ENCODE measurements around the gene GRAMD2A.

Gene GRAMD2A

DNA sequence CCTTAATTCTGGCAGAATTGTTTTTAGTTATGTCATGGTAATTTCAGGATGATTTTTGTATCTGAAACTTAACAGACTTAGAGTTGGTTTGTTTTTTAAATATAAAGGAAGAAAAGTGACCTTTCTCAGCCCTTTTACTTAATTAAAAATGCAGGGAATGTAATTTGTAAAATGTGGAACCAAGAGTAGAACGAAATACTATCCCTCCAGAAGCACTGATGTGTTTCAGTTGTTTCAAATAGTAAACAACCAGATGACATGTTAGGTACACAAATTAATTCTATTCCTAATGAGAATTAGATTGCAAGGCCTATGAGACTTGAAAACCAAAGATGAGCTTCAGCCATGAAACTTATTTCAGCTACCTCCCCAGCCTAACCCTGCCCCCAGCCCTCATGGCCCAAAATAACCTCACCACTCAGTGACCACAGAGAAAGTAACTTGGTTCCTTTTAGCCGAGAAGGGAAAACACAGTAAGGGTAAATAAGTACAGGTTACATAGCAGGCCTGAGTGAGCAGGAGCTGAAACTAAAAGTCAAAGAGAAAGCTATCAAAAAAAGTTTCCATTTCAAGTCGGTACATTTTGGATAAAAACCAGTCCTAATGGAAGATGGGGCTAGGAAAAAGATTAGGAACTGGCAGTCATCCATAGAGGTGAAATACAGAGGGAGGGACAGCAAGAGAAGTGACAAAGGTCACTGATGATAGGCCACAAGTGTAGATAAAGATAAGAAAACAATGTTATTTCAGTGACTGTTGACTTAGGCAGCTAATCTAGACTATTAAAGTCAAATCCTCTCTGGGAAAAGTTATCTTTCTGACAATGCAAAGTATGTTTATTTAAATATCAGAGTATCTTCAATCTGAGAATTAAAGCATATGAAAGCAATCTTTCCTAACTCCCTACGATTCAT lies 56.2 kb downstream of the GRAMD2A start:
- TF ChIP-seq Cebpa-rat (IDR thresholded peaks at IDR 0.05), result no peak
- no peak overlapping the region for H3K4me3 ChIP-seq
- H3K27me3 ChIP-seq, result no peaks in the 10 kb centered on the region
- no peaks in the 10 kb centered on the region for H3K9me3 ChIP-seq
- no peak overlapping the region for H3K9ac ChIP-seq
- no peaks in the 10 kb centered on the region for H4K20me1 ChIP-seq
- peaks cover 13% of the 10 kb centered on the region for H3K4me1 ChIP-seq
- H3K27ac ChIP-seq, result no peak overlapping the region
- peaks cover 10% of the 10 kb centered on the region for H3K36me3 ChIP-seq
- H3K4me2 ChIP-seq, result peak overlapping the region; percentile 46

DNA sequence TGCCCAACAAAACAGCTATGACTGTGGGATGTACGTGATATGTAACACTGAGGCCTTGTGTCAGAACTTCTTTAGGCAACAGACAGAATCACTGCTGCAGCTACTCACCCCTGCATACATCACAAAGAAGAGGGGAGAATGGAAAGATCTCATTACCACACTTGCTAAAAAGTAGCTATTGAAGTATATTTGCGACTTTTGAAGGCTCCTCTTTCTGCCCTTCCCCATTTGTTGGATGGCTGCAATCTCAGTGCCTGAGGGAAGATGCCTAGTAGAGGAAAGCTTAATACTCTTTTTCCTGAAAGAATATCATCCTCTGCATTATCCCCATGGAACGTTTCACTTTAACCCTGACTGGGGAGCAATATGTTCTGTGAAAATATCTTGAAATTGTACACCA lies 57.5 kb downstream of the GRAMD2A start:
- Histone ChIP-seq H3K4me3 (no peak overlapping the region), H4K20me1 (no peaks in the 10 kb centered on the region), H3K27ac (no peak overlapping the region), H3K9ac (no peak overlapping the region), H3K4me2 (no peak overlapping the region), H3K4me1 (peaks cover 13% of the 10 kb centered on the region), H3K9me3 (no peaks in the 10 kb centered on the region), H3K27me3 (no peaks in the 10 kb centered on the region), H3K36me3 (peaks cover 10% of the 10 kb centered on the region)
- TF ChIP-seq Cebpa-rat (IDR thresholded peaks at IDR 0.05), result no peak

DNA sequence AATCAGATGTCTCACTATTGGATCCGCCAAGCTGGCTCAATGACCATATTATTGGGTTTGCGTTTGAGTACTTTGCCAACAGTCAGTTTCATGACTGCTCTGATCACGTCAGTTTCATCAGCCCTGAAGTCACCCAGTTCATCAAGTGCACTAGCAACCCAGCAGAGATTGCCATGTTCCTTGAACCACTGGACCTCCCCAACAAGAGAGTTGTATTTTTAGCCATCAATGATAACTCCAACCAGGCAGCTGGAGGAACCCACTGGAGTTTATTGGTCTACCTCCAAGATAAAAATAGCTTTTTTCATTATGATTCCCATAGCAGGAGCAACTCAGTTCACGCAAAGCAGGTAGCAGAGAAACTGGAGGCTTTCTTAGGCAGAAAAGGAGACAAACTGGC lies 57.9 kb downstream of the GRAMD2A start:
- no peak for TF ChIP-seq Cebpa-rat (IDR thresholded peaks at IDR 0.05)
- H3K27ac ChIP-seq, result no peak overlapping the region
- no peaks in the 10 kb centered on the region for H3K9me3 ChIP-seq
- H4K20me1 ChIP-seq, result no peaks in the 10 kb centered on the region
- H3K4me3 ChIP-seq, result no peak overlapping the region
- H3K36me3 ChIP-seq, result peaks cover 10% of the 10 kb centered on the region
- H3K4me2 ChIP-seq, result no peak overlapping the region
- H3K9ac ChIP-seq, result no peak overlapping the region
- peaks cover 13% of the 10 kb centered on the region for H3K4me1 ChIP-seq
- no peaks in the 10 kb centered on the region for H3K27me3 ChIP-seq

DNA sequence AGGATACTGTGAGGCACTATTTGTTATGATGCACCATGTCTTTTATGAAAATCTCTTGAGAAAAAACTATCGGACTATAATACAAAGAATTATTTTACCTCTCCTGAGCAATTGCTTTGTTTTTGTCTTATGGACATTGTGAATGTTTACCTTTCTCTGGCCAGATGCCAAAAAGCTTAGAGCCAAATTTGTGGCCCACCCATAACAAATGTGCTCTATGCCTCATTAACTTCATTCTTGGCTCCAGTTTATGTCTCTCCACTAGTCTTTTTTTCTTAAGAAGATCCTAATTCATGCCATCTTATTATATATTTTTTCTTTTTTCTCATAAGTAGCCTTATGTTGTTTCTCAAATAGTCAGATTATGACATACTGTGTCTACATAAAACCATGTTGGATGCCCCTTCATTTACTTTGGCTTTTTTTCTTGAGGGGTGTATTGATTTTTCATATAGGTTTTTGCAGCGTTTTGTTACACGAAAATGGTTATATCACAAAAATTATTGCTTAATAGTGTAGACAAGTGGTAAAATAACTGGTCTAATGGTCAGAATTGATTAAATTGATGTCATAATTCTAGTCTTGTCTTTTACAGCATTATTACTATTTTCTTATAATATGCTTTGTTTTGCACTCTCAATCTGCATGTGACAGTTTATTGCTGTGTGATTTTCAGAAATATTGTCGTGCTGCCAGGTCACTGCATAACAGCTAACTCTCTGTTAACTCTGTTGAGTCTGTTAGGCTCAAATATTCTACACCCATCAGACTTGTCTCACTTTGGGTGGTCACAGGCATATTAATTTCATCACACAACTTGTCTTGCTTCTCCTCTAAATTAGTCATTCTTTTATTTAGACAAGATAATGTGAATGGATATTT lies 61.2 kb downstream of the GRAMD2A start:
- Histone ChIP-seq H3K4me1 (peaks cover 9% of the 10 kb centered on the region), H3K27ac (no peak overlapping the region), H3K4me2 (no peak overlapping the region)

DNA sequence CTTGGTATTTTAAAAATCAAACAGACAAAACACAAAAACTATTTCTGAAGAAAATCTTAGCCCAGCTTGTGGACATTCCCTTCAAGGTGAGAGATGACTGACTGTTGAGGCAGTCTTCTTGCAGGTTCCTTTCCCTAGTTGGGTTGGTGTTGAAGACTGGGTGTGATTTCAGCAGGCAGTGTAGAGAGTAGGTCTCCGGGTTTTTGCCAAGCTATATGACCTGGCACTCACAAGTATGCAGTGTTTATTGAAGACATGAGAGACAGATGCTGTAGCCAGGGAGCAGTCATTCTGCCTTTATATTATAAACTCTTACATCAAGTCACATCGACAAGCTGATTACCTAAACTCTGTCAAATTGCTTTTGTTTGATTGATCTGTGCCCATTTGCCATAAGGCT lies 61.9 kb downstream of the GRAMD2A start:
- H3K27ac ChIP-seq, result no peak overlapping the region

More for the DNA sequence above, 61.2 kb downstream of the GRAMD2A start:
- H4K20me1 ChIP-seq, result no peaks in the 10 kb centered on the region
- no peak overlapping the region for H3K9ac ChIP-seq
- no peak for TF ChIP-seq Cebpa-rat (IDR thresholded peaks at IDR 0.05)
- H3K36me3 ChIP-seq, result peaks cover 10% of the 10 kb centered on the region
- no peaks in the 10 kb centered on the region for H3K9me3 ChIP-seq
- H3K4me3 ChIP-seq, result no peak overlapping the region
- H3K27me3 ChIP-seq, result no peaks in the 10 kb centered on the region

DNA sequence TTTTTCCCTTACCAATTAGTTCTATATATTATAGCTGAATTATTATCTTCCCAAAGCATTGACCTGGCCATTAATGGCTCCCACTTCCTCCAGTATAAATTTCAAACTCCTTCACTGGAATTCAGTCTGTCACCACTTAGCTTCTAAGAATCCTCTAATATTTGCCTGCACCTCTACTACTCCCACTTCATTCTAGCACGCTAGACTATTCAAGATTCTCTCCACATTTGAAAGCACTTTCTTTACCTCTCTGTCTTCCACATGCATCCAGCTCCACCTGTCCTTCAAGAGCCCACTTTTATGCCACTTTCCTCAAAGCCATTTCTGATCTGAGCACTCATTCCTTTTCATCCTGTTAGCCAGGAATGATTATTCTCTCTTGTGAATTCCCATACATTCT lies 64.4 kb downstream of the GRAMD2A start:
- H4K20me1 ChIP-seq, result no peaks in the 10 kb centered on the region
- H3K4me3 ChIP-seq, result no peak overlapping the region
- H3K4me2 ChIP-seq, result no peak overlapping the region
- H3K27ac ChIP-seq, result no peak overlapping the region
- H3K36me3 ChIP-seq, result no peaks in the 10 kb centered on the region
- H3K4me1 ChIP-seq, result no peaks in the 10 kb centered on the region
- H3K9me3 ChIP-seq, result no peaks in the 10 kb centered on the region
- H3K9ac ChIP-seq, result no peak overlapping the region
- no peak for TF ChIP-seq Cebpa-rat (IDR thresholded peaks at IDR 0.05)
- H3K27me3 ChIP-seq, result no peaks in the 10 kb centered on the region

More for the DNA sequence above, 61.9 kb downstream of the GRAMD2A start:
- Histone ChIP-seq H3K36me3 (peaks cover 10% of the 10 kb centered on the region), H3K4me2 (no peak overlapping the region), H3K4me1 (peaks cover 2% of the 10 kb centered on the region), H3K4me3 (no peak overlapping the region), H3K9ac (no peak overlapping the region), H3K9me3 (no peaks in the 10 kb centered on the region), H4K20me1 (no peaks in the 10 kb centered on the region), H3K27me3 (no peaks in the 10 kb centered on the region)
- TF ChIP-seq Cebpa-rat (IDR thresholded peaks at IDR 0.05), result no peak

DNA sequence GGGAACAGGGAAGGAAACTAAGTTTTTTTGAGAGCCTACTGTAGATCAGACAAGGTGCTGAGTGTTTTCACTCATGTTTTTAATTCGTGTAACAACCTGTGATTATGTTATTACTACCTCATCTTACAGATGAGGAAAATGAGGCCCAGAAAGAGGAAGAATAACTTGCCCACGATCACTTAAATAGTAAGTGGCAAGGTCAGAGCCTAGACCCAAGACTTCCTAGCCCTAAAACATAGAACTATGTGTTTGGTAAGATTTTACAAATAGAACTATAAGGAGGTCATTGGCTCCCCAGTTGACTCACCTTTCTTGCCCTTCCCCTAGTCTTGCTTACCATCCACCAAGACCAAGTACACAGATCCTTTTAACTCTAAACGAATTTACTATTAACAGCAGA lies 65.7 kb downstream of the GRAMD2A start:
- H3K36me3 ChIP-seq, result no peaks in the 10 kb centered on the region
- no peak overlapping the region for H3K9ac ChIP-seq
- no peaks in the 10 kb centered on the region for H3K9me3 ChIP-seq
- H3K4me3 ChIP-seq, result no peak overlapping the region
- no peak overlapping the region for H3K4me2 ChIP-seq
- TF ChIP-seq Cebpa-rat (IDR thresholded peaks at IDR 0.05), result no peak
- no peak overlapping the region for H3K27ac ChIP-seq
- no peaks in the 10 kb centered on the region for H3K4me1 ChIP-seq
- no peaks in the 10 kb centered on the region for H3K27me3 ChIP-seq
- no peaks in the 10 kb centered on the region for H4K20me1 ChIP-seq

DNA sequence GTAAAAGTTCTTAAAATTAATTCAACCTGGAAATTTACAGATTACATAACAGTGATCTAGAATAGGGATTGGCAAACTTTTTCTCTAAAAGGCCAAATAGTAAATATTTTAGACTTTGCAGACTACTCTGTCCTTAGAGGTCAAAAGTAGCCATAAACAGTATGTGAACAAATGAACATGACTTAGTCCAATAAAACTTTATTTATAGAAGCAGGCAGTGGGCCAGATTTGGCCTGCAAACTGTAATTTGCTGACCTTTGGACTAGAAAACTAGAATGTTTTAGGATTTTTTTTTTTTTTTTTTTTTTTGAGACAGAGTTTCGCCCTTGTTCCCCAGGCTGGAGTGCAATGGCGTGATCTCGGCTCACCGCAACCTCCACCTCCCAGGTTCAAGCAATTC lies 67.3 kb downstream of the GRAMD2A start:
- H3K27me3 ChIP-seq, result no peaks in the 10 kb centered on the region
- no peak for TF ChIP-seq Cebpa-rat (IDR thresholded peaks at IDR 0.05)
- no peaks in the 10 kb centered on the region for H4K20me1 ChIP-seq
- H3K36me3 ChIP-seq, result no peaks in the 10 kb centered on the region
- no peak overlapping the region for H3K4me2 ChIP-seq
- no peak overlapping the region for H3K9ac ChIP-seq
- no peak overlapping the region for H3K27ac ChIP-seq
- no peaks in the 10 kb centered on the region for H3K4me1 ChIP-seq
- no peaks in the 10 kb centered on the region for H3K9me3 ChIP-seq
- no peak overlapping the region for H3K4me3 ChIP-seq

DNA sequence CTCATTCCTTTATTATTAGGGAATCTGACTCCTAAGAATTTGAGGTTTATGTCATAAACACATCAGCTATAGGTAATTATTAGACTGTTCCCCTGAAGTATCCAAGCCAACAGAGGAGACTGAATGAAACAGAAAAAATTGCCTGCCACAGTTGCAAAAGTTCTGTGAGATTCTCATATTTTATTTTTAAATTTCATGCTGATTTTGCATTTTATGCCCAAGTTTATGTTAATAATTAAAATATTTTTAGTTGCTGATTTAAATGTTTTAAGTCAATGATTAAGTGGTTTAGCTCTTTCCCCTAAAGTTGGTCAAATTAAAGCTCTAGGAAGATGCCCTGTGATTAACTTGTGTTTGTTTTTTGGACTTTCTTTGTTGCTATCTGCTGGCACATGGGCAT lies 69.2 kb downstream of the GRAMD2A start:
- no peaks in the 10 kb centered on the region for H3K36me3 ChIP-seq
- no peaks in the 10 kb centered on the region for H3K27me3 ChIP-seq
- H3K9ac ChIP-seq, result no peak overlapping the region
- H3K4me1 ChIP-seq, result peaks cover 13% of the 10 kb centered on the region
- no peak for TF ChIP-seq Cebpa-rat (IDR thresholded peaks at IDR 0.05)
- H3K4me2 ChIP-seq, result no peak overlapping the region
- H3K9me3 ChIP-seq, result no peaks in the 10 kb centered on the region
- H3K4me3 ChIP-seq, result no peak overlapping the region
- no peaks in the 10 kb centered on the region for H4K20me1 ChIP-seq
- no peak overlapping the region for H3K27ac ChIP-seq

Data from BLaER1 (cell line).